IPS-NIHi7 (cell line): ENCODE data around the gene ZNF283.
A peak's percentile ranks its signal among the peaks of the same experiment; 100 is the strongest.
"Not testable (repeated sequence)": the region's sequence is repeated elsewhere in the genome, so short reads cannot be mapped to it uniquely, and the experiment has no call there.

Experiments used
- DNase-seq: peaks from one replicate; pipeline ENCODE4 v3.0.0; 2012; ENCODE audit warnings: mixed read lengths; ENCODE audit errors: extremely low spot score

Gene ZNF283

DNA sequence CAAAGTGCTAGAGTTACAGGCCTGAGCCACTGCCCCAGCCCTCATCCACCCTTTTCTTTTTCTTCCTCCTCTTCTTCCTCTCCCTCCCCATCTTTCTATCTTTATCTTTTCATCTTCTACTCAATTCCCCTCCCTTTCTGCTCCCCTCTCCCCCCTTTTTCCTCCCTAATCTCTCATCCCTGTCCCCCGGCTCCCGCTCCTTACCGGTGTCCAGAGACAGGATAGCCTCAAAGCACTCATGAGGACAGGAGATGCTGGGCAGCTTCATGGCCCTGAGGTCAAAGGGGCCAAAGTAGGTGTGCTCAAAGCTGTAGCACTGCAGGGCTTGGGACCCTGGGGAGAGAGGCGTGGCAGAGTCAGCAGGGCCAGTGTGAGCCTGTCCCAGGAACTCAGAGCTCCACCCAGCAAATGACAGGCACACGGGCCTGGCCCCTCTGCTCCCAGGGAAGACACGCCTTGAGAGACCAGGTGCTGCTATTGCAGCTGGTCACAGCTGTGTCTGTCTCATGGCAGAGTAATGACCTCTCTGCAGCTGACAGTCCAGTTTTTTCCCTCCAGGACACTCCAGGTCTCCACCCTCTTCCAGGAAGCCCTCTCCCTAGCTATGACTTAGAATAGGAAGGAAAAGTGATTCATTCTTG lies 27.5 kb upstream of the ZNF283 start:
- no peak for DNase-seq

GRCh38 chr19:43802216-43802951 lies 24.7 kb upstream of the ZNF283 start, which contains the start of gene LYPD5:
TSS of gene LYPD5 (minus strand) at chr19:43802447. CDS start at chr19:43802380, 67 bp downstream.
- no peak for DNase-seq

GRCh38 chr19:43804432-43804831 lies 22.7 kb upstream of the ZNF283 start:
- DNase-seq = no peak

DNA sequence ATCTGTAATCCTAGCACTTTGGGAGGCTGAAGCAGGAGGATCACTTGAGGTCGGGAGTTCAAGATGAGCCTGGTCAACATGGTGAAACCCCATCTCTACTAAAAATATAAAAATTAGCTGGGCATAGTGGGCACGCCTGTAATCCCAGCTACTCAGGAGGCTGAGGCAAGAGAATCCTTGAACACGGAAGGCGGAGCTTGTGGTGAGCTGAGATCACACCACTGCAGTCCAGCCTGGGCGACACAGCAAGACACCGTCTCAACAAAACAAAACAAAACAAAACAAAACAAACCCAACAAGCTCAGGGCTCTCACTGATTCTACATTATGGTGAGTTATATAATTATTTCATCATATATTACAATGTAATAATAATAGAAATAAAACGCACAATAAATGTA lies 20.7 kb upstream of the ZNF283 start:
- not testable (repeated sequence) for DNase-seq

DNA sequence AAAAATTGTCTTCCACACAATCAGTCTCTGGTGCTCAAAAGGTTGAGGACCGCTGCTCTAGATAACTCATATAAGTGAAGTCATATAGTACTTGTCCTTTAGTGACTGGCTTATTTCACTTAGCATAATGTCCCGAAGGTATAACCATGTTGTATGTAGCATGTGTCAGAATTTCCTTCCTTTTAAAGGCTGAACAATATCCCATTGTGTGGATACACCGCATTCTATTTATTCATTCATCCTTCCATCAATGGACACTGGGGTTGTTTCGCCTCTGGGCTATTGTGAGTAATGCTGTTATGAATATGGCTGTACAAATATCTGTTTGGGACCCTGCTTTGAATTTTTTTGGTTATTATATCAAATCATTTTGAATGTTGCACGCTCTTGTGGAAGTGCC lies 20.3 kb upstream of the ZNF283 start:
- no peak for DNase-seq

DNA sequence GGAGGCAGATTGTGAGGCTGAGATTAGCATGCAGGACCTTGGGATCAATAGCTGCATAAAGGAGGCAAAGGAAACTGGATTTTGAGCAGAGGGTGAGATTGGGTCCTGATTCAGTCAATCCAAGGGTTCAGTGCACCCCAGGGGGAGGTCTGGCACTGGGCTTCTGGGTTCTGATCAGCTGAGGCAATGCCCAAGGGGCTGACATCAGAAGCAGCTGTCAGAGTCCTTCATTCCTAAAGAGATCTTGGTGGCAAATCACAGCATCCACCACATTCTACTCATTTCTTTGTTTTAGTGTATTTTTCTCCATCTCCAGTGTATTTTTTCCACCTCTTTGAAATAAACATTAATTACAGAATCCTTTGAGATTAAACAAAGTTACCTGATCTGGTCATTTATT lies 19.5 kb upstream of the ZNF283 start:
- no peak for DNase-seq

GRCh38 chr19:43809762-43810696 lies 17.1 kb upstream of the ZNF283 start:
- peak; percentile 43 for DNase-seq

DNA sequence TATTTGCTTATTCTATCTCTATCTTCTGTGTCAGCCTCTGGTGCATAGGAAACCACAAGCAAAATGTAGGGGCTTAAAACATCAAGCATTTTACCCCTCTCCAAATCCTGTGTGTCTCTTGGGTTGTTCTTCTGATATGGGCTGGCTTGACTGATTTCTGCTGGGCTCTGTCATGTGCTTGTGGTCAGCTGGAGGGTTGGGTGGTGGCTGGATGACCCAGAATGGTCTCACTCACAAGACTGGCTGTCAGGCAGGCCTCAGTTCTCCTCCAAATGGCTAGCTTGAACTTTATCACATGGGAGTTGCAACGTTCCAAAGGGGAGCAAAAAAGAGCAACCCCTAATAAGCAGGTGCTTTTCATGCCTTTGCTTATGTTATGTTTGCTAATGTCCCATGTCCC lies 15.3 kb upstream of the ZNF283 start:
- no peak for DNase-seq

DNA sequence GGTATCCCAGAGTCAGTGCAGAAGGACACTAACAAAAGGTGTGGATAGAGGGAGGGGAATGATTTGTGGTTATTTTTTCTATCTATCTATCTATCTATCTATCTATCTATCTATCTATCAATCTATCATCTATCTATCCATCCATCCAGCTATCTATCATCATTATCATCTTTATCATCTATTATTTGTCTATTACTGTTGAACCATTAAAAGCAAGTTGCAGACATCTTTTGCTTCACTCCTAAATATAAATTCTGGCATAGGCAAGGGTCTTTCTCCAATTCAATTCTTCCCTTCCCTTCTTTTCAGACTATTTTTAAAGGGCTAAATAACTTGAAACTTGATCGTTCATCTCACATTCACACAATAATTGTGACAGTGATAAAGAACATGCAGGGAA lies 14.9 kb upstream of the ZNF283 start:
- DNase-seq = no peak

- no peak for DNase-seq
Observed at GRCh38 chr19:43812688-43813087, 14.4 kb upstream of the ZNF283 start.

DNA sequence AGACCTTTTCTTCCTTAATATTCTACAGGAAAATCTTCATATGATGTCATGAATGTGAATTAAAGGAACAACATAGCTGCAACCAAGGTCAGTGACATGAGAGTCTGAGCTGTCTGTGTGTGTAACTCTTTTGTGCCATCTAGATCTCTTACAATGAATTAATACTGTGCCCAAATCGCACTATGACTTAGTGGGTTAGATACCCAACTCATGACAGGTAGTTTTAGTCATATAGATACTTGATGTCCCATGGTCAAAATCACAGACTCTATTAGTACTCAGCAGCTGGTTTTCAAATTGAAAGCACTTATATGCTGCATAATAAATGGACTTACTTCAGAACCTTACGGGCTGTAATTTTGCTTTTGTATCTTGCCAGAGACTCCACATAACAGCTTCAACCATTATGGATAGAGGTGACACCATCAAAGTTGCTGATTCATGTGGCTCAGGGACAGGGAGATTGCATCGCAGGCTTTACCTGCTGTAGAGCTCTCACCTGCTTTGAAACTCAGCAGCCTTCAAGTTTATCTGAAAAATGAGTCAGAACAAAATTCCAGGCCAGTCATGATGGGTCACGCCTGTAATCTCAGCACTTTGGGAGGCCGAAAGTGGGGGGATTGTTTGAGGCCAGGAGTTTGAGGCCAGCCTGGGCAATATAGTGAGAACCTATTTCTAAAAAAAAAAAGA lies 12.3 kb upstream of the ZNF283 start:
- DNase-seq = no peak

- not testable (repeated sequence) for DNase-seq
Observed at GRCh38 chr19:43817454-43817853, 9.7 kb upstream of the ZNF283 start.

DNA sequence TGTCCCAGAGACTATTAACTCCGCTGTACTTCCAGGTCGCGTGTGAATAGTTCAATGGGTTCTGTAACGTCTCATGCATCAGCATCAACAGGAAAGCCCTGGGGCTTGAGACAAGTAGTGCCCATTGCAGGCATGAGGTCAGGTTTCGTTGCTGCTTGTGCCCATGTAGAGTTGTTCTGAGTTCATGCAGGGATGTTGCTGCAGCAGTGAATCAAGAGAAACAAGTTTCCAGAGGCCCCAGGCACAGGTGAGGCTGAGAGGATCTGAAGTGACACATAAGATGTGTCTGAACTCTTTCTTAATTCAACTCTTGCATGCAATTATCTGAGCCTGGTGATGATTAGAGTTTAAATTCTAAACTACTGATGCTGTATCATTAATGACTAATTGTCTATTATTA lies 8.6 kb upstream of the ZNF283 start:
- DNase-seq = no peak

GRCh38 chr19:43820098-43820883 lies 6.8 kb upstream of the ZNF283 start:
- DNase-seq = peak; percentile 13

DNA sequence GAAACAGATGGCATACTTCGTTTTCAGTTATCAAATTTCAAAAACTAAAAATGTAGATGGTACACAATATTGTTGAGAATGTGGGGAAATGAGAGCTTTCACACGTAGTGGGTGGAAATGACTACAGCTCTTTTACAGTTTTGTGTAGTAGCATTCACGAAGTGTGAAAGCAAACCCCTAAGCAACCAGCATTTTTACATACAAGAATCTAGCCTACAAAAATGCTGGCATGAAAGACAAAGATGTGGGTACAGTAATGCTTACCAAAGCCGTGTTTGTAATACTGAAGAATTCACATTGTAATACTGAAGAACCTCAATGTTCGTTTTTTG lies 6.3 kb upstream of the ZNF283 start:
- DNase-seq = no peak

- not testable (repeated sequence) for DNase-seq
Observed at GRCh38 chr19:43823856-43824255, 3.3 kb upstream of the ZNF283 start.

GRCh38 chr19:43824572-43824971 lies 2.5 kb upstream of the ZNF283 start:
- not testable (repeated sequence) for DNase-seq

DNA sequence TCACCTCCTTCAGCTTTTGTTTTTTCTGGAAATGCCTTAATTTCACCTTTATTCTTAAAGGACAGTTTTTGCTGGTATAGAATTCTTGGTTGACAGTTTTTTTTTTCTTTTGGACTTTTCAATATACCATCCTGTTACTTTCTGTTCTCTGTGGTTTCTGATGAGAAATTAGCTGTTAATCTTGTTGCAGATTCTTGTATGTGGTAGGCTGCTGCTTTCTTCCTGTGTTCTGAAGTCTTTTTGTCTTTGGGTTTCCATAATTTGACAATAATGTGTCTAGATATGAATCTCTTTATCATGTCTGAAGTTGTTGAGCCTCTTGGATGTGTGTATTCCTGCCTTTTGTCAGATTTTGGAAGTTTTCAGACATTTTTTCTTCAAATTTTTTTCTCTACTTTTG lies 12.0 kb downstream of the ZNF283 start:
- DNase-seq = no peak

GRCh38 chr19:43842007-43842406 lies 14.9 kb downstream of the ZNF283 start:
- no peak for DNase-seq

DNA sequence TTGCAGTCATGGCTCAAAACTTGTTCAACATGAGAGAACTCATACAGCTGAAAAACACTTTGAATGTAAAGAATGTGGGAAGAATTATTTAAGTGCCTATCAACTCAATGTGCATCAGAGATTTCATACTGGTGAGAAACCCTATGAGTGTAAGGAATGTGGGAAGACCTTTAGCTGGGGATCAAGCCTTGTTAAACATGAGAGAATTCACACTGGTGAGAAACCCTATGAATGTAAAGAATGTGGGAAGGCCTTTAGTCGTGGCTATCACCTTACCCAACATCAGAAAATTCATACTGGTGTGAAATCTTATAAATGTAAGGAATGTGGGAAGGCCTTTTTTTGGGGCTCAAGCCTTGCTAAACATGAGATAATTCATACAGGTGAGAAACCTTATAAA lies 20.1 kb downstream of the ZNF283 start:
- no peak for DNase-seq

- no peak for DNase-seq
Observed at GRCh38 chr19:43847884-43848283, 20.8 kb downstream of the ZNF283 start.
